Peyer's patch (tissue), 4 donors: ENCODE data around the gene RBL1. TPM values are rescaled to one million over a fixed set of nuclear protein-coding genes. Genes with fewer than 3 reads are reported as not detected.
A peak's percentile ranks its signal among the peaks of the same experiment; 100 is the strongest.
"Not testable (repeated sequence)": the region's sequence is repeated elsewhere in the genome, so short reads cannot be mapped to it uniquely, and the experiment has no call there.

Experiments
- DNase-seq, 3 donors: peaks; one replicate each; pipeline ENCODE4 v3.0.0-alpha.2; 2017 to 2019
- H3K27ac ChIP-seq, 4 donors: fragments of 200-600 bp; sonication (generic); one replicate each; pipeline ENCODE4 v1.5.1; 2016 to 2019
- H3K27me3 ChIP-seq, 2 donors: fragments of 200-600 bp; sonication (generic); one replicate each; pipeline ENCODE4 v1.5.1; 2019
- H3K36me3 ChIP-seq, 3 donors: fragments of 200-600 bp; sonication (generic); one replicate each; pipeline ENCODE4 v1.5.1; 2016 to 2019
- H3K4me1 ChIP-seq, 4 donors: fragments of 200-600 bp; sonication (generic); one replicate each; pipeline ENCODE4 v1.5.1; 2016 to 2019
- H3K4me3 ChIP-seq, 4 donors: fragments of 200-600 bp; sonication (generic); 1 replicate in 3 of 4; 2 replicates in 1 of 4; pipeline ENCODE4 v1.5.1; 2016 to 2019; ENCODE audit warnings: mild to moderate bottlenecking in 1 of 4
- H3K9me3 ChIP-seq, 4 donors: fragments of 200-600 bp; sonication (generic); one replicate each; pipeline ENCODE4 v1.5.1; 2016 to 2019; ENCODE audit warnings: mild to moderate bottlenecking in 1 of 4
- POLR2A ChIP-seq, 2 donors: fragments of 450-650 bp; IDR thresholded peaks; one replicate each; pipeline ENCODE4 v1.5.1; 2017; ENCODE audit warnings: antibody characterized with exemption in 2 of 2, mild to moderate bottlenecking in 2 of 2, moderate library complexity in 2 of 2
- total RNA-seq, 4 donors: library from RNA; depleted of rRNA; stranded (reverse); fragments of >200 nt; gene quantifications; one replicate each; pipeline ENCODE4 v1.1.0, GENCODE V29; 2016
- TF ChIP-seq, protein P1 (sequence below), 6 experiments: fragments of 450-650 bp in 4 of 6; fragments of 200-600 bp in 2 of 6; sonication (generic) in 1 of 6; IDR thresholded peaks; one replicate each; pipeline ENCODE4 v1.5.1; 2017 to 2019; ENCODE audit warnings: antibody characterized with exemption in 6 of 6, mild to moderate bottlenecking in 3 of 6, moderate library complexity in 1 of 6

RBL1 gene
- total RNA-seq, 4 donors from 2014 or later, result 5.8 to 33.8 (median 5.9) TPM

DNA sequence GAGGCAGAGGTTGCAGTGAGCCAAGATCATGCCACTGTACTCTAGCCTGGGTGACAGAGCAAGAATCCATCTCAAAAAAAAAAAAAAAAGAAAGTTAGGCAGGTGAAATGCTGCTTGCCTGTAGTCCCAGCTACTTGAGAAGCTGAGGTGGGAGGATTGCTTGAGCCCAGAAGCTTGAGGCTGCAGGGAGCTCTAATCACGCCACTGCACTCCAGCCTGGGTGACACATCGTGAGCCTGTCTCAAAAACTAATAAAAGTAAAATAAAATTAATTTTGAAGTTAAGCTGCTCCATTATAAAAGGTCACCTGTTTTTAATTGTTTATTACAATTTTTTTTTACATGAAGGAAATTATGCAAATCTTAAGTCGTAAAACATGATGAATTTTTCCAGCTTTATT, 121.1 kb downstream of the RBL1 start:
- Histone ChIP-seq H3K4me1 (peaks cover 0 to 17% (median 7%) of the 10 kb centered on the region in 4 donors), H3K9me3 (no peaks in the 10 kb centered on the region), H3K27me3 (no peaks in the 10 kb centered on the region), H3K27ac (peak overlapping the region in 1 of 4 donors; percentile 42), H3K36me3 (no peaks in the 10 kb centered on the region), H3K4me3 (no peak overlapping the region)
- no peak for DNase-seq
- TF ChIP-seq, protein P1, sequence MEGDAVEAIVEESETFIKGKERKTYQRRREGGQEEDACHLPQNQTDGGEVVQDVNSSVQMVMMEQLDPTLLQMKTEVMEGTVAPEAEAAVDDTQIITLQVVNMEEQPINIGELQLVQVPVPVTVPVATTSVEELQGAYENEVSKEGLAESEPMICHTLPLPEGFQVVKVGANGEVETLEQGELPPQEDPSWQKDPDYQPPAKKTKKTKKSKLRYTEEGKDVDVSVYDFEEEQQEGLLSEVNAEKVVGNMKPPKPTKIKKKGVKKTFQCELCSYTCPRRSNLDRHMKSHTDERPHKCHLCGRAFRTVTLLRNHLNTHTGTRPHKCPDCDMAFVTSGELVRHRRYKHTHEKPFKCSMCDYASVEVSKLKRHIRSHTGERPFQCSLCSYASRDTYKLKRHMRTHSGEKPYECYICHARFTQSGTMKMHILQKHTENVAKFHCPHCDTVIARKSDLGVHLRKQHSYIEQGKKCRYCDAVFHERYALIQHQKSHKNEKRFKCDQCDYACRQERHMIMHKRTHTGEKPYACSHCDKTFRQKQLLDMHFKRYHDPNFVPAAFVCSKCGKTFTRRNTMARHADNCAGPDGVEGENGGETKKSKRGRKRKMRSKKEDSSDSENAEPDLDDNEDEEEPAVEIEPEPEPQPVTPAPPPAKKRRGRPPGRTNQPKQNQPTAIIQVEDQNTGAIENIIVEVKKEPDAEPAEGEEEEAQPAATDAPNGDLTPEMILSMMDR (IDR thresholded peaks at IDR 0.05), result no peak

DNA sequence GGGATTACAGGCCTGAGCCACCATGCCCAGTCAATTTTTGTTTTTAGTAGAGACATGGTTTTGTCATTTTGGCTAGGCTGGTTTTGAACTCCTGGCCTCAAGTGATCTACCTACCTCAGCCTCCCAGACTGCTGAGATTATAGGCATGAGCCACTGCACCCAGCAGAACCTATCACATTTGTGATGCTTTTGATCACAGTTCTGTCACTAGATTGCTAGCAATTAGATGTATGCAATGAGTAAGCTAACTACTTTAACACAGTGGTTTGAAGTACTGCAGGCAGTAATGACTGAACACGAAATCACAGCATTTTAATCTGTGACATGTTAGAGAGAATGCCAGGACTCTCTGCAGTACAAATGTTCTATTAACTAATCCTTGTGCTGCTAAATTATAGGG, 124.7 kb downstream of the RBL1 start:
- Histone ChIP-seq H3K4me1 (peaks cover 0 to 15% (median 7%) of the 10 kb centered on the region in 4 donors), H3K36me3 (no peaks in the 10 kb centered on the region), H3K4me3 (no peak overlapping the region), H3K27ac (no peak overlapping the region), H3K27me3 (no peaks in the 10 kb centered on the region), H3K9me3 (no peaks in the 10 kb centered on the region)
- no peak for DNase-seq
- TF ChIP-seq, protein P1 (IDR thresholded peaks at IDR 0.05), result no peak
- TF ChIP-seq POLR2A (IDR thresholded peaks at IDR 0.05), result no peak

DNA sequence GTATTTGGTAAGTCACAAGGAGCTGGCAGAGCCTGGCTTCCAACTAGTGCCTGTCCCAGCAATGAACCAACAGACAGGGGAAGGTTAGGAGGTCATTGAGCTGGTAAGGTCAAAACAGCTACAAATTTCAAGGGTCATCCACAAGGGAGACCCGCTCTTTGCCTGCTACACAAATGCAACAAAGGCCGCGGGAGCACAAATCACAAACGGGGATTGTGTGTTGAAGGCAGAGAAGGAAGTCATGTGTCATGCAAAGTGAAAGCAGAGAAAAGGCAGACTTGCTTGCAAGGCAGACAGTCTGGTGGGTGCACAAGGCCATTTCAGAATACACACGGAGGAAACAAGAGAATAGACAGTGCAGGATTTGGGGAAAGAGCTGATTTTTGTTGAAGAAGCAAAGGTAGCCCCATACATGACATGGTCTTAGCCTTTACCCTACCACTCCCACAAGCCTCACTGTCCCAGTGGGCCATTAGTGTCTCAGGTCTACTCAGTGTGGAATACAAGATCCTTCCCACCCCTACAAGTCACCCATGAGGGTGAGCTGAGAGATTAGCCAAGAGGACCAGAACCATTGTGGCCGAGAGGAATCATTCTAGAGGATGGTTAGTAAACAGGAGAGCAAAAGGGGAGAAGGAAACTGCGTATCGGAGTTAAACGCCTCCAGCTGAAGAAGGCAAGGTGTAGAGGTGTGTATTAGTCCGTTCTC, 126.2 kb downstream of the RBL1 start:
- H3K27ac ChIP-seq, result peak overlapping the region in 3 of 4 donors; percentile 18 to 37 (median 35)
- TF ChIP-seq, protein P1 (IDR thresholded peaks at IDR 0.05), result no peak
- no peak for TF ChIP-seq POLR2A (IDR thresholded peaks at IDR 0.05)
- H3K36me3 ChIP-seq, result no peaks in the 10 kb centered on the region
- H3K4me3 ChIP-seq, result no peak overlapping the region
- no peaks in the 10 kb centered on the region for H3K9me3 ChIP-seq
- no peaks in the 10 kb centered on the region for H3K27me3 ChIP-seq
- peak in 1 of 3 donors; percentile 36 for DNase-seq
- H3K4me1 ChIP-seq, result peaks cover 0 to 8% (median 2%) of the 10 kb centered on the region in 4 donors

DNA sequence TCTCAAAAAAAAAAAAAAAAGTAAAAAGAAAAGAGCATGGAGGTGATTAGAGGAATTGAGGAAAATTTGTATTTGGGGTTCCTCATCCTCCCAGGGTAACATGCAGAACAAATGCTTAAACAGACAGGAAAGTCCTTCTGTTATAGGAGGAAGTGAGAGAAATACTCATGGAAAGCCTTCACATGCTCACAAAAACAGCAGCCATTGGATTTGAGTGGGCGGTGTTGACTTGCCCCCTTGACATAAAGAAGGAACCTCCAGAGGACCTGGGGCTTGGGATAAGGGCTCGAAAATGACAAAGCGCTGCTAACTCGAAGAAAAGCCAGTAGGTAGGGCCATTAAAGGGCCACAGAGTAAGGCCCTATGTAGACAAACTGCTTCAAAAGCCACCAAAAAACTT, 126.7 kb downstream of the RBL1 start:
- TF ChIP-seq, protein P1 (IDR thresholded peaks at IDR 0.05), result no peak
- TF ChIP-seq POLR2A (IDR thresholded peaks at IDR 0.05), result no peak
- no peak for DNase-seq
- H3K4me1 ChIP-seq, result peaks cover 0 to 2% (median 0%) of the 10 kb centered on the region in 4 donors
- H3K9me3 ChIP-seq, result no peaks in the 10 kb centered on the region
- H3K27me3 ChIP-seq, result no peaks in the 10 kb centered on the region
- no peaks in the 10 kb centered on the region for H3K36me3 ChIP-seq
- no peak overlapping the region for H3K4me3 ChIP-seq
- peak overlapping the region in 3 of 4 donors; percentile 18 to 37 (median 35) for H3K27ac ChIP-seq

DNA sequence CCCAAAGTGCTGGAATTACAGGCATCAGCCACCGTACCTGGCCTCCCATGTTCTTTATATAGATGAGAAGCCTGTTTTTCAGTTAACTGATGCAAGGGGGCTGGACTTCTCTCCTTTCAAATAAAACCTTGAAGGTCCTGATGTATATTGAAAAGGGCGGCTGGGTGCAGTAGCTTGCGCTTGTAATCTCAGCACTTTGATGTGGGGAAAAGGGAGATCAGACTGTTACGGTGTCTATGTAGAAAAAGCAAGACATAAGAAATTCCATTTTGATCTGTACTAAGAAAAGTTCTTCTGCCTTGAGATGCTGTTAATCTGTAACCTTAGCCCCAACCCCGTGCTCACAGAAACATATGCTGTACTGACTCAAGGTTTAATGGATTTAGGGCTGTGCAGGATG, 128.2 kb downstream of the RBL1 start:
- DNase-seq, result no peak
- no peak for TF ChIP-seq POLR2A (IDR thresholded peaks at IDR 0.05)
- TF ChIP-seq, protein P1 (IDR thresholded peaks at IDR 0.05), result no peak
- H3K4me1 ChIP-seq, result no peaks in the 10 kb centered on the region

DNA sequence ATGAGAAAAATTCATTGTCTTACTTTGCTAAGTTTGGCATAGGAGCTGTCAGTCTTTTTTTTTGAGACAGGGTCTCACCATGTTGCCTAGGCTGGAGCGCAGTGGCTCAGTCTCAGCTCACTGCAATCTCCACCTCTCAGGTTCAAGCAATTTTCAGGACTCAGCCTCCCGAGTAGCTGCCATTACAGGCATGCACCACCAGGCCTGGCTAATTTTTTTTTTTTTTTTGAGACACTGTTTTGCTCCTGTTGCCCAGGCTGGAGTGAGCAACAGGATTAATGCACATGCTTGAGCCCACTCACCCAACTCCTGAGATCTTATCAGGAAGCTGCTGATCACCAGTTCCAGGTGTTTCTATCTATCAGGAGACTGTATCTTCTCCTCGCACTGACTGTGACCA, 128.8 kb downstream of the RBL1 start:
- not testable (repeated sequence) for H3K27me3 ChIP-seq, H3K36me3 ChIP-seq, H3K4me1 ChIP-seq, H3K9me3 ChIP-seq, H3K4me3 ChIP-seq, DNase-seq, H3K27ac ChIP-seq

More for the DNA sequence above, 128.2 kb downstream of the RBL1 start:
- Histone ChIP-seq H3K27ac (no peak overlapping the region), H3K9me3 (peaks cover 0 to 2% (median 0%) of the 10 kb centered on the region in 4 donors), H3K4me3 (no peak overlapping the region), H3K27me3 (no peaks in the 10 kb centered on the region), H3K36me3 (no peaks in the 10 kb centered on the region)

DNA sequence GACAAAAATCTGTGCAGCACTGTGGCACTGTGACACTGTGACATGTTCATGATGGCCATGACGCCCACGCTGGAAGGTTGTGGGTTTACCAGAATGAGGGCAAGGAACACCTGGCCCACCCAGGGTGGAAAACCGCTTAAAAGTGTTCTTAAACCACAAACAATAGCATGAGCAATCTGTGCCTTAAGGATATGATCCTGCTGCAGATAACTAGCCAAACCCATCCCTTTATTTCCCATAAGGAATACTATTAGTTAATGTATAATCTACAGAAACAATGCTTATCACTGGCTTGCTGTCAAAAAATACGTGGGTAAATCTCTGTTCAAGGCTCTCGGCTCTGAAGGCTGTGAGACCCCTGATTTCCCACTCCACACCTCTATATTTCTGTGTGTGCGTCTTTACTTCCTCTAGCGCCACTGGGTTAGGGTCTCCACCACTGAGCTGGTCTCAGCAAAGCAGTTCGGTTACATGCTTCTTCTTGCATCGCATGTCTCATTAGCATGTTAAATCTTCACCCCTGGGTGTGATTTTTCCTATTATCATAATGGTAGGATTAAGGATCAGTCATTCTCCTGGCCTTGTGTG, 133.3 kb downstream of the RBL1 start:
- not testable (repeated sequence) for DNase-seq, H3K9me3 ChIP-seq, H3K36me3 ChIP-seq, H3K4me1 ChIP-seq, H3K27ac ChIP-seq, H3K27me3 ChIP-seq, H3K4me3 ChIP-seq
